HG03097 (cell line): Measurements from ENCODE around the gene PFKM.
A peak's percentile ranks its signal among the peaks of the same experiment; 100 is the strongest.

Experiments
- ATAC-seq: cut with Tn5 transposase; IDR thresholded peaks from one replicate; pipeline ENCODE4 v1.9.1; 2021; ENCODE audit not compliant: unreplicated experiment, low FRiP score

PFKM gene

DNA sequence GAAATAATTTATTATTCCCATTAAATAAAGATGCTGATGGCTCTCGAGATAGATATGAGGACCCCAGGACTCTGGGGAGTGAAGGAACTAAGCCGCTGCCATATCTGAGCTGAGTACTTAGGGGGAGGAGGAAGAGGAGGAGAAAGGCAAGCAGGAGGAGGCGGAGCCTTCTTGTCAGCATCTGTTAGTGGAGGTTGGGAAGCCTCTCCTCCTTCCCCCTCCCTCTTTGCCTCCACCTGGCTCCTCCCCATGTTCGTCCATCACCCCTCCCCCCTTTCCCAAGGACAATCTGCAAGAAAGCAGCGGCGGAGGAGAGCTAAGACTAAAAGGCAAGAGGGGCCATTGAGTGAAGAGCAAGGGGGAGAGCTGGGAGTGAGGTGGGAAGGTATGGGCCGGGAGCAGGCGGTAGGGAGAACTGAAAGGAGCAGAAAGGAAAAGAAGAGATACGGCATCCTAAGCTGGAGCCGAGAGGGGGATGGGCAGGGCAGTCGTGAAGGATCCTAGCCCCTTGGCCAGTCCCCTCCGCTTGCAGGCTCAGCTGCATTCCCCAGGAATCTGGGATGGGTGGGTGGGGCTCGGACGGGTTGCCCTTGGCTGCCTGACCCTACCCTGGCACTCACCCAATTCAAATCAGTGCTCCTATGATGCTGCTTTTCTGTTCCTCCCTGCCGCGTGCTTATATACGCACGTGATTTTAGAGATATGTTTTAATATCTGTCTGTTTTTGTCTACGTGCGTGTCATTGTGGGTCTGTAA, at the start of gene PFKM:
TSS of gene PFKM (plus strand) at position 287 of the 756 bp plus-strand sequence. CDS start 3,411 bp downstream, outside the sequence.
- peak; percentile 99 for ATAC-seq

- no peak for ATAC-seq
Observed at GRCh38 chr12:48070033-48070432, 49.1 kb upstream of the PFKM start.

DNA sequence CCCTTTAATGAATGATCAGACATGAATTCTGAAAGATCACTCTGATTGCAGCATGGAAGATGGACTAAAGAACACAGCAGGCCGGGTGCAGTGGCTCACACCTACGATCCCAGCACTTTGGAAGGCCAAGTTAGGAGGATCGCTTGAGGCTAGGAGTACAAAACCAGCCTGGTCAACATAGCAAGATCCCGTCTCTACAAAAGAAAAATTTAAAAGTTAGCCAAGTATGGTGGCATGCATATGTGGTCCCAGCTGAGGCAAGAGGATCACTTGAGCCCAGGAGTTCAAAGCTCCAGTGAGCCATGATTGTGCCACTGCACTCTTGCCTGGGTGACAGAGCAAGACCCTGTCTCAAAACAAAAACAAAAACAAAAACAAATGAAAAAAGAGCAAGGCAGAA, 48.4 kb upstream of the PFKM start:
- ATAC-seq: no peak

- no peak for ATAC-seq
Observed at GRCh38 chr12:48071808-48072207, 47.4 kb upstream of the PFKM start.

DNA sequence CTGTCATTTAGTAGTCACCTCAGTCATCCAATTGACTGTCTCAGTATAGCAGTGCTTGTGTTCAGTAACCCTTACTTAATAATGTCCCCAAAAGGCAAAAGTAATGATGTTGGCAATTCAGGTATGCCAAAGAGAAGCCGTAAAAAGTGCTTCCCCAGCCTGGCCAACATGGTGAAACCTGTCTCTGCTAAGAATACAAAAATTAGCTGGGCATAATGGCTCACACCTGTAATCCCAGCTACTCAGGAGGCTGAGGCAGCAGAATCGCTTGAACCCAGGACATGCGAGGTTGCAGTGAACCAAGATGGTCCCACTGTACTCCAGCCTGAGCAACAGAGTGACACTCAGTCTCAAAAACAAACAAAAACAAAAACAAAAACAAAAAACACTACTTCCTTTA, 46.9 kb upstream of the PFKM start:
- ATAC-seq: no peak

DNA sequence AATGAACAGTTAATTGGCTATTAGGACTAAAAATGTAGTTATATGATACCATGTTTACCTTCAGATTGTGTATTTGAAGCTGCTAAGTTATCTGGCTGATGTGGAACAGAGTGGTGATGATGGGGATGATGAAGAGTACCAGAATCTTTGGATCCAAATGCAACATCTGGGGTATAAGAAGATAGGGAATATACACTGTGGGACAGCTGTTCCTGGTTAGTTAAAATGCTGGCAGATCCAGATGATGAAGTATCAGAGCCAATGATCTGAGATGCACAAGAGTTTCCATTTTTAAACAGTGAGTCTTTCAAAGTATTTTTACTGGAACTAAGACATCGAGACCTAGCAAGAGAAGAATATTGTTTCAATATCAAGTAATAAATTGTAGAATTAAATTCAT, 44.9 kb upstream of the PFKM start:
- ATAC-seq: no peak

DNA sequence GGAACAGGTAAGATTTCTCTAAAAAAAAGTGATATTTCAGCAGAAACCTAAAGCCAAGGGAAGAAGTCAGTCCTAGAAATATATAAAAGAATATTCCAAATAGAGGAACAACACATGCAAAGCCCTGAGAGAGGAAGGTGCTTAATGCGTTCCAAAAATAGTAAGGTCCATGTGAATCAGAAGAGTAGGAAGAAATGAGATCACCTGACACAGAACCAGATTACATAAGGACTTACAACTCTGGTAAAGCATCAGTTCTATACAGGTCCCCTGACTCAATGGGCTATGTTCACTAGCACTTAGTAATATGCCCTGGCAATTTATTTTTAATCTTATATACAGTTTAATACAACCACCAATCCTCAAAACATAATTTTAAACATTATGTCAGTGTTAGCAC, 43.3 kb upstream of the PFKM start:
- no peak for ATAC-seq

GRCh38 chr12:48077111-48077510, 42.1 kb upstream of the PFKM start:
- no peak for ATAC-seq

DNA sequence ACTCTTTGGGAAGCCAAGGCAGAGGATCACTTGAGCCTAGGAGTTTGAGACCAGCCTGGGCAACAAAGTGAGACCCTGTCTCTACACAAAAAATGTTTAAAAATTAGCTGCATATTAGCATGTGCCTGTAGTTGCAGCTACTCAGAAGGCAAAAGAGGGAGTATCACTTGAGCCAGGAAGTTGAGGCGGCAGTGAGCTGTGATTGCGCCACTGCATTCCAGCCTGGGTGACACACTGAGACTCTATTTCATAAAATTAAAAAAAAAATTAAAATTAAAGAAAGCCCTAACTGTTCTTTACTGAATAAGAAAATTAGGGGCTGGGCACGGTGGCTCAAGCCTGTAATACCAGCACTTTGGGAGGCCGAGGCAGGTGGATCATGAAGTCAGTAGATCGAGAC, 40.3 kb upstream of the PFKM start:
- ATAC-seq: no peak

GRCh38 chr12:48080285-48080684, 38.9 kb upstream of the PFKM start:
- ATAC-seq: no peak

DNA sequence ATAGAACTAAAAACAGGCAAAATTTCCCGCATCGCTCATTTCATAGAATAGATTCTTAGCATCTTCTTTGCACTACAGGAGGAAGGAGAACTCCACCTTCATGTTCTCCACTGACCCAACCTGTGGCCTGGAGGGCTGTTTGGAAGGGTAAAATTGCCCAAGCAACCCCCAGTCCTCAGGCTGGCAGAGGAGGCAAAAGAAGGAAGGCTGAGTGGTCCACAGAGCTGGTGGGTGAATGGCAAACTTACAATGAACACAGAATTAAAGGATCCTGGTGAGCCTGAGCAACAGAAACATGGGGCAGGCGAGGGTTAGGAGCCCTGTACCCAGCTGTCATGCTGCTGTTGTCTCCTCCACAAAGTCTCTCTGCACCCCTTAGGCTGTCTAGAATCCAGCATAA, 38.3 kb upstream of the PFKM start:
- ATAC-seq: no peak

GRCh38 chr12:48084066-48084465, 35.1 kb upstream of the PFKM start:
- ATAC-seq: no peak

GRCh38 chr12:48084841-48085460, 34.2 kb upstream of the PFKM start:
- ATAC-seq: no peak

DNA sequence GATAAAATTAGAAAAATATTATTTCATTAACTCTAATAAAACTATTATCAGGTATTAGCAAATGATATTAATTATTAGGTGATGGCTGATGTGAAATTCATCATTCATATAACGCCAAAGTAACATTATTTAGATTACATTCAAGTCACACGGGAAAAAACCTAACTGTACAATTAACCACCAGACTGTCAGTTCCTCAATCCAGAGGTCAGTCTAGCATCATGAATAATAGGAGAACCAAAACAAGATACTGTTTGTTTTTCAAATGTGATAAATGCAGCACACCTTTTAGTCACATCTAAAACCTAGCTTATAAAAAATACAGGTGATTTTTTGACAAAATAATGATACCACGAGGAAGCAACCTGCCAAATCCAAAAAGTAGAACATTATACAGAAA, 32.8 kb upstream of the PFKM start:
- ATAC-seq: no peak

DNA sequence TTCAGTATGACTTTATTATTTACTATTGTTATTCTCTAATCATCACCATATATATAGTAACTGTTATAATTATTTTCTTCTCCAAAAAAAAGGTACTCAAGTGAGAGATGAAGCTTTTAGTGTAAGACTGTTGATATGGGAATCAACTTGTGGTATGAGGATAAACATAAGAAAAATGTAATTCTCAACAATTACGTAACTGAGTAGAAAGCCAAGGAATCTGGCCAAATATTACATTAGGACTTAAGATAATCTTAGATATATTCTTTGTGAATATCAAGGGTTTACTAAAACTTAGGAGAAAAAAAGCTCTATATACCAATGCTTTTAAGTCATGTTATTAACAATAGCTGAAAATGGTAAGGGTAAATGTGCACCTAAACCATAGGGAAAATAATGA, 26.6 kb upstream of the PFKM start:
- ATAC-seq: no peak

DNA sequence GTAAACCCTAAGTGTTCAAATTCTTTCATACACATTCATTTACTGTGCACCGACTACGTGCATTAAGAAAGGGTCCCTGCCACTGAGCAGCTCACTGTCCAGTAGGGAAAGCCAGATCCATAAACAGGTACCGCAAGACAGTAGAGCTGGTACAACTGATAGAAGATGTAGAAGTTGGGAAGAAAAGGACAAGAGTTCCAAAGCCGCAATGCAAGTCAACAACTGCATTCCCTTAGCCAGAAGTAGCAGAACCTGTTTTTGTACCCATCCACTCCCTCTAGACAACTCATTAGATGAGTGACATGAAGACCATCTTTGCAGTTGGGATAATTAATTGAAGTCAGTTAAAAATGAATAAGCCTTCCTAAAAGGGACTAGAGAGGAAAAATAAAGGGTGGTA, 14.6 kb upstream of the PFKM start:
- ATAC-seq: no peak

DNA sequence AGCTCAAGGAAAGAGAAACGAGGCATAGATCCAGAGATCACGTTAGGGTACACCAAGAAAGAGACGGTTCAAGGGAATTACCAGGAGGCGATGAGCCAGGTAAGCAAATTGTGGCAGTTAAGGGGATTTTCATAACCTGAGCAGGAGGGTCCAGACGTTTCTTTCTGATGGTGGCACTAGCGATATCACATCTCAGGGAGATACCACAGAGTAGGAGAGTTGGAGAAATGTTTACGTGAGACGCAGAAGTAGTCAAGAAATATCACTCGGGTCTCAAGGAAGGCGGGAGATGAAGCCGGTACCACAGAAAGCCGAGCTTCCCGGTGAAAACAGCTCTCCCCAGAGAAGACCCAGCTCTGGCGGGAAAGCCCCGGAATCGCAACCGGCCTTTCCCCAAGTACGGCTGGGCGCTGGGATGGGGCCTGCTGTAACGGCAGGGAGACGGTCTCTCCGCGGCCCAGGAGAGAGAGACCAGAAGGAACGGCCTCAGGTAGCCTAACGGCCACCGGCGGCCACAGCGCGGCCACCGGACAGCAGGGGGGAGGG, 13.8 kb upstream of the PFKM start:
- peak; percentile 31 for ATAC-seq

GRCh38 chr12:48105867-48106680, 13.1 kb upstream of the PFKM start, which contains the start of gene SENP1:
Gene SENP1 (minus strand): TSS chr12:48106079. CDS start chr12:48101472, 4,607 bp downstream.
- peak; percentile 54 for ATAC-seq

- no peak for ATAC-seq
Observed at GRCh38 chr12:48106681-48107613, 12.2 kb upstream of the PFKM start.

DNA sequence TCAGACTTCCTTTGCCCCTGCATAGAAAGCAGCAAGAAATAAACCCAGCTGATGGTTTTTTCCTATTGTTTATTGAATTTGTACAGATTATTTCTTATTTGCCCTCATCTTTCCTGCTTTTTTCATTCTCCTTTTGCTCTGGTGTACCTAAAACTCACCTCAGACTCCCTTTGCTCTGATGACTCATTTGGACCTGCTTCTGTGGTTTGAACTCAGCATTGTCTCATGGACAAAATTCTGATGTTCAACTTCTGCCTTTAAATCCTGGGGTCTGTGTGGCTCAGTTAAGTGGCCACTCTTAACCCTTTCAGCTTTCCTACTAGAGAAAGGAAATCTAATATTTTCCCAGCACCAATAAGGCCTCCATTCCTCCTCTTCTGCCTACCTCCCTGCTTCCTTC, 9.7 kb upstream of the PFKM start:
- ATAC-seq: no peak
